ENCODE data around the gene ARHGEF12. TPM values are rescaled to one million over a fixed set of nuclear protein-coding genes. Genes with fewer than 3 reads are reported as not detected.

ARHGEF12 gene
- total RNA-seq, 1 donor from 2014 or later: 40.8 TPM

DNA sequence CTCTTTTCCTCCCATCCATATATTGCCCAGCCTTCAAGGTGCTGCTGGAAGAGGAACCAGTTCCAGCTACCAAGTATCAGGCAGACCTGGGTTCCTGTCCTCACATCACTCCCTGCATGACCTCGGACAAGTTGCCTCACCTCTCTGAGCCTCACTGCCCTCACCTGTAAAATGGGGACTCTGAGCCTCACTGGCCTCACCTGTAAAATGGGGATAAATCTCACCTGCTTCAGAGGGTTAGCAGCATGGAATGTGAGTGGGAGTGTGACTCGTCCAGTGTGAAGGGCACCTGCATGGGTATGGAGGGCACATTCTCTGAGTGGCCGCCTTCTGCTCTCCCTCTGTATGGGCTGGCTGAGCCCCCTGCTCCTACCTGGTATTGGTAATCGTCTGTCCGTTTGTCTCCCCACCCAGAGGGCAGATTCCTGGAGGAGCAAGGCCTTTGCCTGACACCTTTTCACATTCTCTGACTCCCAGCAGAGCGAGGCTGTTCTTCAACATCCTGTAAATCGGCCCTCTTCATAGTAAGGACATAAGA is 179.0 kb downstream of the ARHGEF12 start:
- Mint-ChIP-seq H3K36me3 (ENCODE audit: unreplicated experiment) (no peaks in the 10 kb centered on the region), H3K27me3 (ENCODE audit: unreplicated experiment) (peaks cover 8% of the 10 kb centered on the region), H3K9me3 (ENCODE audit: unreplicated experiment) (peaks cover 3% of the 10 kb centered on the region), H3K27ac (ENCODE audit: unreplicated experiment) (no peak overlapping the region), H3K4me1 (ENCODE audit: low read depth, unreplicated experiment) (peaks cover 9% of the 10 kb centered on the region), H3K4me3 (ENCODE audit: unreplicated experiment) (no peak overlapping the region)
- TF ChIP-seq, protein P1, sequence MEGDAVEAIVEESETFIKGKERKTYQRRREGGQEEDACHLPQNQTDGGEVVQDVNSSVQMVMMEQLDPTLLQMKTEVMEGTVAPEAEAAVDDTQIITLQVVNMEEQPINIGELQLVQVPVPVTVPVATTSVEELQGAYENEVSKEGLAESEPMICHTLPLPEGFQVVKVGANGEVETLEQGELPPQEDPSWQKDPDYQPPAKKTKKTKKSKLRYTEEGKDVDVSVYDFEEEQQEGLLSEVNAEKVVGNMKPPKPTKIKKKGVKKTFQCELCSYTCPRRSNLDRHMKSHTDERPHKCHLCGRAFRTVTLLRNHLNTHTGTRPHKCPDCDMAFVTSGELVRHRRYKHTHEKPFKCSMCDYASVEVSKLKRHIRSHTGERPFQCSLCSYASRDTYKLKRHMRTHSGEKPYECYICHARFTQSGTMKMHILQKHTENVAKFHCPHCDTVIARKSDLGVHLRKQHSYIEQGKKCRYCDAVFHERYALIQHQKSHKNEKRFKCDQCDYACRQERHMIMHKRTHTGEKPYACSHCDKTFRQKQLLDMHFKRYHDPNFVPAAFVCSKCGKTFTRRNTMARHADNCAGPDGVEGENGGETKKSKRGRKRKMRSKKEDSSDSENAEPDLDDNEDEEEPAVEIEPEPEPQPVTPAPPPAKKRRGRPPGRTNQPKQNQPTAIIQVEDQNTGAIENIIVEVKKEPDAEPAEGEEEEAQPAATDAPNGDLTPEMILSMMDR (IDR thresholded peaks at IDR 0.05; ENCODE audit: partially characterized antibody, unreplicated experiment): no peak
- DNase-seq: no peak

DNA sequence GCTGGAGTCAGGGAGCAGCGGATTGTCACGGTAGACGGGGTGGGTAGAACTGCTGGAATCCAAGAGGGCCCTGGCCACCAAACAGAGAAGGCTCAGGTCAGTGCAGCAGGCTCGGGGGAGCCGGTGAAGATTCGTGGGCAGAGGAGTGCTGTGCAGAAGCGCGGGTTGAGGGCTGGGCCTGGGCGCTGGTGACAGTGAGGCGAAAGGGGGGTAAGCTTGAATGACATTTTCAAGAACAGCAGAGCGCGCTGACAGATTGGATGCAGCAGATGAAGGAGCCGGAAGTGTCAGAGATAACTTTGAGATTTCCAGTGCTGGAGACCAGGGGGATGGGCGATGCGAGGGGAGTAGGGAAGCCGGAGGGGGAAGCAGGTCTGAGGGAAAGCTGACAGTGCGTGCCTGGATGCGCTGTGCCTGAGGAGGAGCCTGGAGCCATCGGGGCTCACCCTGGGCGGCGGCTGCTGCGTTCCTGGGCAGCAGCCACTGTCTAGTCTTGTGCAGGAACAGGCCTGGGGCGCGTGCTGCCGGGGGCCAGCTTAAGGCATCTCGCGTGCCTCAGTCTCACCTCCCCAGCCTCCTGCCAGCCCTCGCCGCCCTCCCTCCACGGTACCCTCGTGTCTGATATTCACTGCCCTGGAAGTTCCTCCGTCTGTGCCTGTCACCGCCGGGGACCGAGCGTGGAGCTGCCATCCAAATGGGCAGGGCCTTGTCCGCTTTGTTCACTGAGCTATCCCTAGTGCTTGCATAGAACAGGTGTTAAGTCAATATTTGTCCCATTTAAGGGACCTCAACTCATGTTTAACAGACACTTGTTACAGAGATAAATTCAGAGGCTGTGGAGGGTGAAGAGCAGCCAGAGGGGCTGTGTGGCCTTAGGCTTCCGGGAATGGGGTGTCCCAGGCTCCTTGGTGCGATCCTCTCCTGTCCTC is 180.5 kb downstream of the ARHGEF12 start:
- Mint-ChIP-seq H3K4me1 (ENCODE audit: low read depth, unreplicated experiment) (peaks cover 7% of the 10 kb centered on the region), H3K9me3 (ENCODE audit: unreplicated experiment) (peaks cover 3% of the 10 kb centered on the region), H3K36me3 (ENCODE audit: unreplicated experiment) (no peaks in the 10 kb centered on the region), H3K27ac (ENCODE audit: unreplicated experiment) (no peak overlapping the region), H3K27me3 (ENCODE audit: unreplicated experiment) (peaks cover 8% of the 10 kb centered on the region), H3K4me3 (ENCODE audit: unreplicated experiment) (no peak overlapping the region)
- DNase-seq: peak; percentile 45
- TF ChIP-seq, protein P1 (IDR thresholded peaks at IDR 0.05; ENCODE audit: partially characterized antibody, unreplicated experiment): no peak

DNA sequence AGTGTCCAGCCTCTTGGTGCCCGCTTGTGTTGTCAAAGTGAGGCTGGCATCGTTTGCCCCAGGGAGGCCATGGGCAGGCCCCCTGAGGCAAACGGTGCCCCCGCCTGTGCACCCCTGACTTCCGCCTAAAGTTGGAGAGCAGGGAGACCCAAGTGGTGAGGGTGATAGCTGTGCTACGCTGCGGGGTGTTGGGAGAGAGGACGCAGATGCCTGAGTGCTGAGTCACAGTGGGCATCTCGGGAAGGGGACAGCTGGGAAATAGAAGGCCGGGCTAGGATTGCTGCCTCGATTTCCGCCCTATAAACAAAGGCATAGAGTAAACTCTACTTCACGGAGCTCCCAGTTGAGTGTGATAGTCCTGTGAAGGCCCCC is 181.2 kb downstream of the ARHGEF12 start:
- no peak for DNase-seq
- Mint-ChIP-seq H3K9me3 (ENCODE audit: unreplicated experiment) (peaks cover 3% of the 10 kb centered on the region), H3K4me3 (ENCODE audit: unreplicated experiment) (no peak overlapping the region), H3K4me1 (ENCODE audit: low read depth, unreplicated experiment) (peaks cover 7% of the 10 kb centered on the region), H3K36me3 (ENCODE audit: unreplicated experiment) (no peaks in the 10 kb centered on the region), H3K27ac (ENCODE audit: unreplicated experiment) (no peak overlapping the region), H3K27me3 (ENCODE audit: unreplicated experiment) (peaks cover 8% of the 10 kb centered on the region)
- TF ChIP-seq, protein P1 (IDR thresholded peaks at IDR 0.05; ENCODE audit: partially characterized antibody, unreplicated experiment): no peak

DNA sequence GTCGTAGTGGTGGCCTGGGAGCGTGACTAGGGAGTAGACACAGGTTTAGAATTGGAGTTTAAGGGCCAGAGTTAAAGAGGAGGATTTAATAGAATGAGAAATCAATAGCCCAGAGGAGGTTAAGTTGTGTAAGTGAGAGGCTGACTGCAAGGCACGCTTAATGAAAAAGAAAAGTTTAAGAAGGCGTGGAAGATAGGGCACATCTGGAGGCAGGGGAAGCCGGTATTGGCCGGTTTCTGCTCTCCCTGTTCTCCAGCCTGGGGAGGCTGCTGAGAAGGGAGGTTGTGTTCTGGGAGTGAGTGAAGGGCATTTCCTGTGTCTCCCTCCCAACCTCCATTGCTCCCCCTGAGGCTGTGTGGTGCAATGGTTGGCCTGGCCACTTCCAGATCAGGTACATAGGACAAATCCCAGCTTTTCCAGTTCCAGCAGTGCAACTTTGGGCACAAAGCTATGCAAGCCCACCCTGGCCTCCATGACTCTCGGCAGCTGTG is 181.6 kb downstream of the ARHGEF12 start:
- Mint-ChIP-seq H3K4me1 (ENCODE audit: low read depth, unreplicated experiment) (peaks cover 8% of the 10 kb centered on the region), H3K4me3 (ENCODE audit: unreplicated experiment) (no peak overlapping the region), H3K27ac (ENCODE audit: unreplicated experiment) (no peak overlapping the region), H3K27me3 (ENCODE audit: unreplicated experiment) (peaks cover 8% of the 10 kb centered on the region), H3K36me3 (ENCODE audit: unreplicated experiment) (no peaks in the 10 kb centered on the region), H3K9me3 (ENCODE audit: unreplicated experiment) (peaks cover 3% of the 10 kb centered on the region)
- DNase-seq: no peak
- TF ChIP-seq, protein P1 (IDR thresholded peaks at IDR 0.05; ENCODE audit: partially characterized antibody, unreplicated experiment): no peak

DNA sequence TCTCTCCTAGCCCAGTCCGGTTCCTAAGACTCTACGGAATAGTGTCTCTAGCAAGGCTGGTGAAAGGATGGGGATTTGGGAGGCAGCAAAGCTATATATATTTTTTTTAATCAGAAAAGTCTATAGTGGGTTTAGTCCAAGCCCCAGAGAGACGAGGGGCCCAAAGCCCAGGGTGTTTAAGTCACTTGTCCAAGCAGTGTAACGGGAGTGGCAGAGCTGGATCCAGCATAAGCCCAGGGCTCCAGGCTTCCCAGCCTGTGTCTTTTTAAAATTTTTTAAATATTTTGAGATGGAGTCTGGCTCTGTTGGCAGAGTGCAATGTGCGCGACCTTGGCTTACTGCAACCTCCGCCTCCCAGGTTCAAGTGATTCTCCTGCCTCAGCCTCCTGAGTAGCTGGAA is 182.1 kb downstream of the ARHGEF12 start:
- no peak for DNase-seq
- H3K27me3 Mint-ChIP-seq (ENCODE audit: unreplicated experiment): peaks cover 8% of the 10 kb centered on the region
- TF ChIP-seq, protein P1 (IDR thresholded peaks at IDR 0.05; ENCODE audit: partially characterized antibody, unreplicated experiment): no peak
- no peaks in the 10 kb centered on the region for H3K36me3 Mint-ChIP-seq (ENCODE audit: unreplicated experiment)
- H3K4me3 Mint-ChIP-seq (ENCODE audit: unreplicated experiment): no peak overlapping the region
- peaks cover 9% of the 10 kb centered on the region for H3K4me1 Mint-ChIP-seq (ENCODE audit: low read depth, unreplicated experiment)
- peaks cover 1% of the 10 kb centered on the region for H3K9me3 Mint-ChIP-seq (ENCODE audit: unreplicated experiment)
- H3K27ac Mint-ChIP-seq (ENCODE audit: unreplicated experiment): no peak overlapping the region

Measured in glutamatergic neuron (in vitro differentiated cells).